Peyer's patch (tissue), 4 donors: ENCODE data around the gene CTDSP1.

Source experiments
- CTCF ChIP-seq, 6 experiments: fragments of 450-650 bp in 4 of 6; fragments of 200-600 bp in 2 of 6; sonication (generic) in 1 of 6; IDR thresholded peaks; one replicate each; pipeline ENCODE4 v1.5.1; 2017 to 2019; ENCODE audit warnings: antibody characterized with exemption in 6 of 6, mild to moderate bottlenecking in 3 of 6, moderate library complexity in 1 of 6
- POLR2A ChIP-seq, 2 donors: fragments of 450-650 bp; IDR thresholded peaks; one replicate each; pipeline ENCODE4 v1.5.1; 2017; ENCODE audit warnings: antibody characterized with exemption in 2 of 2, mild to moderate bottlenecking in 2 of 2, moderate library complexity in 2 of 2

GRCh38 chr2:218428846-218429558 lies 29.3 kb downstream of the CTDSP1 start:
- TF ChIP-seq CTCF (IDR thresholded peaks at IDR 0.05) (no peak), POLR2A (IDR thresholded peaks at IDR 0.05) (no peak)
